ENCODE measurements around the gene GOSR2.
"Not testable (repeated sequence)": the region's sequence is repeated elsewhere in the genome, so short reads cannot be mapped to it uniquely, and the experiment has no call there.

The GOSR2 gene

DNA sequence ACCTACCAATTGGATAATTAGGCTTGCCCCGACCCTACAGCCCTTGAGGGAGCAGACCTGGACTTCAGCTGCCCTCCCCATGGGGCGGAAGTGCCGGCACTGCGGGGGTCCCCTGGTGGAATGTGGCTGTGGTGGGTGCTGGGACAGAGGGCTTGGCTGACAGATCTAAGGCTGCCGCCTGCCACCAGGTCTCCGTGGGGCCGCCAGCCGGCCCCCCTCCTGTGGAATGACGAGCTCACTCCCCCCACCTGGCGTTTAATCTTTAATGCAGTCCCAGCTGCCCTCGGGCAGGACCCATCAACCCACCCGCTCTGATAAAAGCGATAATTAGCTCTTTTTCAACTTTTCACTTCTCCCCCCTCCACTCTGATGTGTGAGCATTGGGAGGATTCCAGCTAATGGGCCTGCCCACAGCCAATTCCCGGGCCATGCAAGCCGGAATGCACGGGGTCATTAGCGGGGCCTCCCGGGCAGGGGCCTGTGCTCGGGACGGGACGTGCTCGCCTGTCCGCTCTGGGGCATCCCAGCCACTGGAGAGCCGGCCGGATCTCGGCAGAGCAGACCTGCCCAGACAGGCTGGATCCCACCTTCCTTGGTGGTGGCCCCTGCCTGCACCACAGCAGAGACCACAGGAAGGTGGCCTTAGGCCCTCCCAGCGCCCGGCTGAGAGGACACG, 28.3 kb upstream of the GOSR2 start:
- no peak for ATAC-seq

GRCh38 chr17:46895171-46895570, 27.8 kb upstream of the GOSR2 start:
- no peak for ATAC-seq

DNA sequence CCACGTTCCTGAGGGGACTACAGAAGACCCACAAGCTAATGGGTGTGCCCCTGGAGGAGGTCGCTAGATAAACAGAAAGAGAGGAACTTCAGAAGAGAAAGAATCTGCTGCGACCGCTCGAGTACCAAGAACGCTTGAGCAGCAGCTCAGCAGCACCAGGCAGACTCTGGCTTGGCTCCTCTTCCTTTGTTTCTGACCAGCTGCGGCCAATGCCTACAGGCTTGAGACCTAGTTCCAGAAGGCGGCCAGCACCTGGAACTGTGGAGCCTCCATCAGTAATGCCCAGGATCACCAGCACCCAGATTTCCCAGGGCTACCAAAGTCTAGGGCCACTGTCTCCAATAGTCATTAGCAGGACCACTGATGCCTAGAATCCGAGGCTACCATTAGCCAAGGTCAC, 26.0 kb upstream of the GOSR2 start:
- no peak for ATAC-seq

DNA sequence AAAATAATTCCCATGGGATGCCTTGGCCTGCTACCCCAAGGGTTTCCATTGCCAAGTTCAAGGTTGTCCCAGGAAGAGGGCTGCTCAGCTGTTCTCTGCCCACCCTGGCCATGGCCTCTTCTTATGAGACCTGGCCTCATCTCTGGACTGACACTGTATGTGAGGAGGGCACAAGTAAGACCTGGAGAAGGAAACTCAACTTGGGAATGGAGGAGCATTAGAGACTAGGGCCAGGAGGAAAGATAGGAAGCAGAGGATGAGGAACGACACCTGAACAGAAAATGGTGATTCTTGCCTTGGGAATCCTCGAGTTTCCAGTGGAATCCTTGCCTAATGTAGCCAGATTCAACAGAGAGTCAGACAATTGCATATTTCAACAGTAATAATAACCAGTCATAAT, 24.6 kb upstream of the GOSR2 start:
- ATAC-seq = no peak

DNA sequence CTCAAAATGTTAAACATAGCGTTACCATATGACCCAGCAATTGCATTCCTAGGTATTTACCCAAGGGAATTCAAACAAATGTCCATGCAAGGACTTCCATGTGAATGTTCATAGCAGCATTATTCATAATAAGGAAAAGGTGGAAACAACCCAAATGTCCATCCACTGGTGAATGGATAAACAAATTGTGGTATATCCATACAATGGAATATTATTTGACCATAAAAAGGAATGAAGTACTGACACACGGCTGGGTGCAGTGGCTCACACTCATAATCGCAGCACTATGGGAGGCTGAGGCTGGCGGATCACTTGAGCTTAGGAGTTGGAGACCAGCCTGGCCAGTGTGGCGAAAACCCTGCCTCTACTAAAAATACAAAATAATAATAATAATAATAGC, 24.1 kb upstream of the GOSR2 start:
- no peak for ATAC-seq

DNA sequence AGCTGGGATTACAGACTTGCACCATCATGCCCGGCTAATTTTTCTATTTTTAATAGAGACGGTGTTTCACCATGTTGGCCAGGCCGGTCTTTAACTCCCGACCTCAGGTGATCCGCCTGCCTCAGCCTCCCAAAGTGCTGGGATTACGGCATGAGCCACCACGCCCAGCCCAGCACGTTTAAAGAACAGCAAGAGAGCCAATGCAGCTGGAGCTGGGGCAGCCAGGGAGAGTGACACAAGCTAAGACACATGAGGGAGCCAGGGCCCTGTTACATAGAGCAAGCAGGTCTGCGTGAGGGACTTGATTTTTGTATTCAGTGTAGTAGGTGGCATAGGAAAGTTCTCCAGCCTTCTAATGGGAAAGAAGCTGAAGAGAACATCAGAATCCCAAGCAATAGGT, 21.7 kb upstream of the GOSR2 start:
- no peak for ATAC-seq

GRCh38 chr17:46903762-46904672, 18.9 kb upstream of the GOSR2 start:
- ATAC-seq = no peak

GRCh38 chr17:46908068-46908737, 14.8 kb upstream of the GOSR2 start:
- ATAC-seq = no peak

DNA sequence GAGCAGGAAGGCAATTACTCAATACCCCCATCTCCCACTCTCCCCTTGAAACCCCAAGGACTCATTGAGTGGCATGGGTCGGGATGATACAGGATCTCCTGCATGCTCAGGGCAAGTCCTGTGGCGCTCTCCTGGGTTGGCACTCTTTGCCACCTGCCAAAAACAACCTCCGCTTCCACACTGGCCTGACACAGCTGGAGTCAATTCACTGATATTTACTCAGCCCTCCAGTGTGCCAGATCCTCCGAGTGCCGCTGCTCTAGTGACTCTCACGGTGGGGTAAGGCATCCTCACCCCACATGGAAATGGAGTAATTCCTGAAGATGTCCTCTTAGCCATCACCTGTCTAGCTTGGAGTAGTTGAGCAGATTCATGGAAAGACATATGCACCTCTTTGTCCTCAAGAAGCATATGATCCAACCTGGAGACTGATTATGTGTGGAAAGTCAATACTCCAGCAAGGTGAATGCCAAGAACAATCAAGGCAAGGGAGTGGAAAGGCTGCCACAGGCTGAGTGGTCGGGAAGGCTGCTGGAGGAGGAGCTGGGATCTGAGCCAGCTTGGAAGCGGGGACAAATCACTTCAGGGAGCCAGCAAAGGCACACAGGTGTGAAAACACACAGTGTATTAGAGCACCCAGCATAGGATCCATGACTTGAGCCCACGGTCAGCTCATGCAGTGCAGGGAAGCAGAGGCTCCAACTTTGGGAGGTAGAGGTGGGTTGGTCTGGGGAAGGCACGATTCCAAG, 12.6 kb upstream of the GOSR2 start:
- no peak for ATAC-seq

GRCh38 chr17:46911311-46911710, 11.6 kb upstream of the GOSR2 start:
- ATAC-seq = no peak

DNA sequence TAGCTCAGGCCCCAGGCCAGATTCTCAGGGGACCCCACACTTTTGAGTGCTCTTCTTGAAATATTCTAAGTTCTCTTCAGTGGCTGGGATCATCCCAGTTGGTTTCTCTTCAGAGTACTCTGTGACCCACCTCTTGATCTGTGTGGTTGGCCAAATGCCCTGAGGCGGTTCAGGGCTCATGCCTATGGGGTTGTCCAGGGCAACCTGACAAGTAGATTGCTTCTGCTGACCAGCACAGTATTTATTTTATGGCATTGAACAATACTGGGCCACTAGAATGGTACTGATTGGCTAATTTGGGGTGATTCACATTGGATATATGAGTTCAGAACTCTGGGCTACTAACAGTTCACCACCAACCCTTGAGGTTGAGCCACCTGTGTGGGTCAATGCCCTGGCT, 7.4 kb upstream of the GOSR2 start:
- no peak for ATAC-seq

GRCh38 chr17:46916211-46916610, 6.7 kb upstream of the GOSR2 start:
- no peak for ATAC-seq

DNA sequence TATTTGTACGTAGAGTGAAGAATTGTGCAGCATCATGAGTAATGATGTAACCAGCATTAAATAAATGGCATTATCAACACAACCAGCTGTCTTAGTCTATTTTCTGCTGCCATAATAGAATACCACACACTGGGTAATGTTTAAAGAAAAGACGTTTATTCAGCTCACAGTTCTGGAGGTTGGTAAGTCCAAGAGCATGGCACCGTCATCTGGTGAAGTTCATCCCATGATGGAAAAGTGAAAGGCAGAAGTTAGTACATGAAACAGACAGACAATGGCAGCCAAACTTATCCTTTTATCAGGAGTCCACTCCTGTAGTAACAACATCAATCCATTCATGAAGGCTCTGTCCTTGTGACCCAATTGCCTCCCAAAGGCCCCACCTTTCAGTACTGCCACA, 6.3 kb upstream of the GOSR2 start:
- ATAC-seq = no peak

GRCh38 chr17:46917041-46917440, 5.9 kb upstream of the GOSR2 start:
- no peak for ATAC-seq

DNA sequence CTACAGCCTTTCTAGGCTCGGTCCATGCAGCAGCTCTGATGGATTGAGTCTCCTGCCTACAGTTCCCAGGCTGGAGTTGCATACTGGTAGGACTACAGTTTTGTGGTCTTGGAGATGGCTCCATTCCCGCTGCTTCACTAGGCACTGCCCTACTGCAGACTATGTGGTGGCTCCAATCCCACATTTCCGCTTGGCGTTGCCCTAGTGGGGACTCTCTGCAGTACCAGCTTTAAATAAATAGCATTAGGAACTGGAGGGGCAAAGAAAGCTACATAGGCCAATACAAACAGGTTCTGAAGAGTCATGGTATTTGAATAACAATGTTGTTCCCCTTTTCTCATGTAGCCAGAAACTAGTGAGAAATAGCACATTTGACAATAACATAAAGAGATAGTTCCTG, 5.4 kb upstream of the GOSR2 start:
- no peak for ATAC-seq

GRCh38 chr17:46921962-46922361, 998 bp upstream of the GOSR2 start:
- not testable (repeated sequence) for ATAC-seq

GRCh38 chr17:46922487-46922803, 515 bp upstream of the GOSR2 start:
- no peak for ATAC-seq

- ATAC-seq = no peak
Observed at GRCh38 chr17:46925185-46925868, 2.4 kb downstream of the GOSR2 start.

DNA sequence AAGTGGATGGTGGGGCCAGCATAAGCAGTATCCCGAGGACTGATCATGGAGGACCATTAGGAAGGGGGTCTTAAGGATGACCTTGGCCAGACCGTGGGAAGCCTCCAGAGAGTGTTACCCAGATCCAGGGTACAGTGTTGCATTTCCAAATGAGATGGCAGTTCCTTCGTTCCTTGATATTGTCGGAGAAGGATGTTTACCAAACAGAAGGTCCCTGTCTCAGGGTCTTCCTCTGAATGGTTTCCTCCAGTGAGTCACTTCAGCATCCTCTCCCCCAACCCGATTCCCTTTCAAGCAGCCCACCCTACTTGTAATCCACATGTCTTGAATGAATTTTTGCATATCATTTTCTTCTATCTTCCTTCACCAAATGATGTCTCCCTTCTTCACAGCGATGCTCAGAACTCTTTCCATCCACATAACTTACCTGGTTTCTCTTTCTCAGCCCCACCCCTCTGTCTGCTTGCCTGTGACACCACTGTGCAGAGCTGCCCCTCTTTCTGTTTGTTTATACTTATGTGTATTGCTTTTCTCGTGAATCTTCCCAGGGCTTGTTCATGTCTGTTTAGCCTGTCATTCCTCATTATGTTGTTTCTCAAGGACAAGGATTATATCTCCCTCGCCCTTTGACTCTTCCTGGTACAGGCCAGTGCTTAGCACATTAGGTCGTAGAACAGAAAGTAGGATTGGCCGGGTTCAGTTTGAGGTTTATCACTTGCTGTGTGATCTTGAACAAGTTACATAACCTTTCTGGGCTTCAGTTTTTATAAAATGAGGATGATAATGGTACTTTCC, 5.7 kb downstream of the GOSR2 start:
- ATAC-seq = no peak

DNA sequence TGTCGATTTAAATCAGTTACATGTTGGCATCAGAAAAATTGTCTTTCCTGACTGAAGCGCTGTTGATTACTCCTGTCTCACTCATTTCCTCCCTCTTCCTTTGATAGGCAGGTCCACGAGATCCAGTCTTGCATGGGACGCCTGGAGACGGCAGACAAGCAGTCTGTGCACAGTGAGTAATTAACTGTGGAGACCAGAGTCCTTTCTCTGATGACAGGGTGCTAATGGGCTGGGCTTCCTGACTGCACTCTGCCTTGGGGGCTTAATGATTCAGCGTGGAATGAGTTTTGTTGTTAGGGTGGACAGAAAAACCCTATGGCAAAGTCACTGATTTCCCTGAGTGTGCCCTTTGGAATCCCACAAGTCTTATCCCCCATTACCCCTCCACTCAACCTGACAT, 6.5 kb downstream of the GOSR2 start:
- no peak for ATAC-seq

- ATAC-seq = no peak
Observed at GRCh38 chr17:46930051-46930450, 7.1 kb downstream of the GOSR2 start.

DNA sequence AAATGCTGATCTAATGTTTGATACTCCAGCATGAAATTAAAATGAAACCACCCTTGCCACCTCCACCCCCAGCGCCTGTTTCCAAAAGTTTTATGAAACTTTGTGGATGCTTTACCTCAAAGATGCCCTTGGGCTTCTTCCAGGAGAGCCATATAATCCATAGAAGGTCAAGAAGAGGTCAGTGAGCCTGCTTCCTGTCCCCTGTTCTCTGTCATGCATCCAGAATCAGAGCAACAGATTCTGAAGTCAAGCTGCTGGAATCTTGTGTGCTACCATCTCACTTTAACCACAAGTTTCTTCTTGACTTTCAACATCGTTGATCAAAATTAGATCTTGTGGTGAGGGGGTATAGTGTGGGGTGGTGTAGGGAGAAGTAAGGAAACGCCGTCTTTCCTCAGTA, 8.6 kb downstream of the GOSR2 start:
- no peak for ATAC-seq

Measured in activated CD4-positive, CD25-positive, alpha-beta regulatory T cell treated with anti-CD3 and anti-CD28 coated beads, Interleukin-2, amount 50 U/mL, for 24 hours (primary cell).